Astrocyte (in vitro differentiated cells and primary cell): ENCODE results near the gene WDR93.

ENCODE experiments used
- CTCF ChIP-seq: IDR thresholded peaks from 2 replicates; pipeline ENCODE4 v1.5.1; 2011; ENCODE audit warnings: low read depth, mild to moderate bottlenecking, inconsistent platforms, low read length, moderate library complexity; ENCODE audit not compliant: insufficient read depth
- EZH2 ChIP-seq: IDR thresholded peaks from 2 replicates; pipeline ENCODE4 v1.6.1; 2012; ENCODE audit warnings: mild to moderate bottlenecking, low read length, inconsistent platforms; ENCODE audit not compliant: insufficient read depth

GRCh38 chr15:89790206-89790605 is 99.6 kb downstream of the WDR93 start:
- TF ChIP-seq CTCF (no peak), EZH2 (no peak)
